Measurements from ENCODE around the gene NABP2.
A peak's percentile ranks its signal among the peaks of the same experiment; 100 is the strongest.

Gene NABP2

GRCh38 chr12:56206452-56207166, 17.5 kb upstream of the NABP2 start:
- DNase-seq = no peak

GRCh38 chr12:56208006-56208405, 16.1 kb upstream of the NABP2 start:
- DNase-seq = no peak

GRCh38 chr12:56212361-56212760, 11.8 kb upstream of the NABP2 start:
- DNase-seq = no peak

GRCh38 chr12:56213878-56214277, 10.3 kb upstream of the NABP2 start:
- no peak for DNase-seq

- no peak for DNase-seq
Observed at GRCh38 chr12:56216461-56216860, 7.7 kb upstream of the NABP2 start.

GRCh38 chr12:56219840-56220239, 4.3 kb upstream of the NABP2 start:
- DNase-seq = no peak

- no peak for DNase-seq
Observed at GRCh38 chr12:56220611-56221231, 3.4 kb upstream of the NABP2 start.

- DNase-seq = peak; percentile 81
Observed at GRCh38 chr12:56221232-56221756, 2.8 kb upstream of the NABP2 start.

- peak; percentile 95 for DNase-seq
Observed at GRCh38 chr12:56221757-56222530, 2.2 kb upstream of the NABP2 start, which contains the start of gene RNF41. Gene RNF41, minus strand, starts transcription at chr12:56221922. Its CDS starts 7,875 bp downstream, at chr12:56214047.

GRCh38 chr12:56222531-56222895, 1.6 kb upstream of the NABP2 start:
- no peak for DNase-seq

GRCh38 chr12:56223571-56224101, 506 bp upstream of the NABP2 start:
- DNase-seq = no peak

GRCh38 chr12:56224954-56225353, 812 bp downstream of the NABP2 start:
- no peak for DNase-seq

- no peak for DNase-seq
Observed at GRCh38 chr12:56229082-56229481, 4.9 kb downstream of the NABP2 start.

- no peak for DNase-seq
Observed at GRCh38 chr12:56229916-56230431, 5.8 kb downstream of the NABP2 start, which contains the start of gene SLC39A5. Gene SLC39A5, plus strand, starts transcription at chr12:56230051. Its CDS starts 1,224 bp downstream, at chr12:56231275.

- no peak for DNase-seq
Observed at GRCh38 chr12:56230432-56231183, 6.5 kb downstream of the NABP2 start.

- DNase-seq = no peak
Observed at GRCh38 chr12:56231184-56231582, 7.0 kb downstream of the NABP2 start.

GRCh38 chr12:56234746-56235436, 10.7 kb downstream of the NABP2 start:
- no peak for DNase-seq

- DNase-seq = no peak
Observed at GRCh38 chr12:56236091-56236490, 11.9 kb downstream of the NABP2 start.

GRCh38 chr12:56236985-56237384, 12.8 kb downstream of the NABP2 start:
- no peak for DNase-seq

- no peak for DNase-seq
Observed at GRCh38 chr12:56237552-56237951, 13.4 kb downstream of the NABP2 start.

Measured in right kidney (tissue), 1 donor.